GM12864 (cell line): ENCODE data around the gene ANO10.
"Not testable (repeated sequence)": the region's sequence is repeated elsewhere in the genome, so short reads cannot be mapped to it uniquely, and the experiment has no call there.

Experiments
- DNase-seq: peaks from one replicate; pipeline ENCODE4 v3.0.0-alpha.2; 2011; ENCODE audit warnings: low read depth
- H3K4me3 ChIP-seq: 2 replicates; pipeline ENCODE4 v1.5.1; 2011; ENCODE audit warnings: mild to moderate bottlenecking, low read depth, low read length, control low read depth
- CTCF ChIP-seq: IDR thresholded peaks from 2 replicates; pipeline ENCODE4 v1.5.1; 2011; ENCODE audit warnings: low read depth, mild to moderate bottlenecking, moderate library complexity, low read length, control low read depth, inconsistent platforms; ENCODE audit errors: missing control alignments

Gene ANO10

GRCh38 chr3:43559961-43560360 lies 61.9 kb downstream of the ANO10 start:
- no peak for TF ChIP-seq CTCF
- H3K4me3 ChIP-seq, result no peak overlapping the region
- no peak for DNase-seq

DNA sequence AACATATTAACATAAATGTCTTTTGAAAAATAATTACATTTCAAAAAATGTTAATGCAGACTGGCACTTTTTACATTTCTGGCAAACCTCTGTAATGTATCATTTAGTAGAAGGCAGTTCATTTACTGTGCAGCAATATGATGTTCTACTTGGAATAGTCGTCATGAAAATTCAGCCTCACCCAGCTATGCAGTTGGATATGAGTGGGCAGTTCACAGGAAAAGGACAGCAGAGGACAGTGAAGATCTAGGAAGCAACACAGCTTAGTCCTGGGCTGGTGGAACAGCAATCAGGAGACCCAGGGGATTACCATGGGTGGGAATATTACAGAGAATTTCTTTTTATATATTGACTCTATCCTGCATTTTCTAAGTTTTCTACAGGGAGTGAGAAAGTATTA lies 63.6 kb downstream of the ANO10 start:
- no peak overlapping the region for H3K4me3 ChIP-seq
- no peak for TF ChIP-seq CTCF
- DNase-seq, result no peak

DNA sequence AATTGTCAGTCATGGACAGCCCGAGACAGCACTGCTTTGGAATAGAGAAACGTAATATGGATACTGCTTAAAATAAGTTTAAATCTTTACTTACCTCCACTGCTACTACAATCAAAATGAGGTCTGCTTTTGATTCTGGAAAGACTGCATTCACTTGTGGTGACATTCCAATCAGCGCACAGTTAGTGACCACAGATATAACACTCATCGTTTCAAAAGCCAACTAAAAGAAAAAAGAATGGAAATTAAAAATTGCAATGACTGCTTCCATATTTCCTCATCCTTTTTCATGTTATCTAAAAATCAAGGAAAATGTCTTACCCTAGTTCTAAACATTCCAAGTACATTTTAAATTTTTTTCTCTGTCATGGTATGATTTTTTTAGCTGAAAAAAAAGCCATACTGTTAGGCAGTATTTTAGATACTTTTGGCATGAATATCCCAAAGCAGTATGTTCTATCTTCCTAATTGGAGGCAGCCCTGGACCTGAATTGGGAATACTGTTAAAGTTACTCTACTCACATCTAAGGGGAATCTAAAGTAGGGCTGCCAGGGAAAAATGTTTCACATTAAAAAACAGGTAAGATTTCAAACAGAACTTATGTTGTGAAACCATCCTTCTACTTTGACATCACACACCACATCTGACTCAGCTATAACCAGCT lies 72.1 kb downstream of the ANO10 start:
- TF ChIP-seq CTCF, result no peak
- no peak for DNase-seq
- H3K4me3 ChIP-seq, result no peak overlapping the region

DNA sequence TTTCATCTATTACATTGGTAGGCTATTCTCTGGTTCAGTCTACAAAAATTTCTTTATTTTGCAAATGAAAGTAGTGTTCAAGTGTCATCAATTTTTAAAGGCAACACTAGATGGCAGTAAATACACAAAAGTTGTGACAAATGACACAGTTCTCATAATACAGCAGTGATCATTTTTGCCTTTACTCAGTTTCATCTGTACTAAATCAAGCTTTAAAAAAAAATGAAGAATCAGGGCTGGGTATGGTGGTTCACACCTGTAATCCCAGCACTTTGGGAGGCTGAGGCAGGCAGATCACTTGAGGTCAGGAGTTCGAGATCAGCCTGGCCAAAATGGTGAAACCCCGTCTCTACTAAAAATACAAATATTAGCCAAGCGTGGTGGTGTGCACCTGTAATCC lies 77.5 kb downstream of the ANO10 start:
- H3K4me3 ChIP-seq, result not testable (repeated sequence)
- peak; percentile 38 for TF ChIP-seq CTCF
- DNase-seq, result peak; percentile 16

DNA sequence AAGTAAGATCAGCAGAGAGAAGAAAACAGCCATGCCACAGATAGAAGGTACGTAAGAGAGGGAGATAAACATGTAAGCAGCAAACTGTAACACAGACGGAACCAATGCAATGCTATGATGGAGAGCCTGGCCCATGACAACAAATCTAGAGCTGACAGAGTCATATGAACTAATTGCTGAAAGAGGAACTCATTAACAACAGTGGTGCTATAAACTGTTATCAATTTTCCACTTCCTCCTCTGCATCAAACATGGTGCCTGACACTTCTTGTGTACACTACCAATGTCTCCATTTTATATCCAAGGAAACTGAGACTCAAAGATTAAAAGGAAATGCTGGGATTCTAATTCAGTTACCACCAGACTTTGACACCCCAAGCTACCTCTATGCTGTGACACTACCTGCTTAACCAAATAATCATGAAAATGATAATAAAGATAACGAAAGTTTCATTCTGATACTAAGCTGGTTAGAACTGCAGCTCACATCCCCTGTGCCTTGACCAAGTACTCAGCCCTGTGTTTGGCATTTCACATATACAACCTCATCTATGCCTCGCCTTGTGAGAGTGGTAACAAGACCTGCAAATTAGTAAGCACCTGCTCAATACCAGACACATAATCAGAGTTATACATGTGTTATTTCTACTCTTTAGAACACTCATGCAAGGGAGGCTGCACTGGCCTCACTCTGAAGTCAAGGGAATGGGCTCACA lies 79.3 kb downstream of the ANO10 start:
- TF ChIP-seq CTCF, result no peak
- H3K4me3 ChIP-seq, result no peak overlapping the region
- DNase-seq, result no peak

DNA sequence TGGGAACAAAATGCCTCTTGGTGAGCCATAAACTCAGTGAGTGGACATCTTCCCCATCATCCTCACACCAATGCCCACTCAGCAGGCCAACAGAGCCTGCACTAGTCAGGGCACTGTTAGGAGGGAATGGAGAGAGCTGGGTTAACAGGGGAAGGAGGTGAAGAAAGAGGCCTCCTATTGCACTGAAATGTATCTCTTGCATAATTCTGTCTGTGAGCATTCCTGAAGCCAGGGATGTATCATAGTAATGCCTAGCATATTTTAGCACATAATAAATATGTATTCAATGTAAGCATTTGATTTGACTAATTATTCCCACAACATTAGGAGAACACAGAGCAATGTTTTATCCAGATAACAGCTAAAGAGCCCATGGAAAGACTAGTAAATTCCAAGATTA lies 81.2 kb downstream of the ANO10 start:
- H3K4me3 ChIP-seq, result no peak overlapping the region
- TF ChIP-seq CTCF, result no peak
- DNase-seq, result no peak

GRCh38 chr3:43539321-43539720 lies 82.5 kb downstream of the ANO10 start:
- DNase-seq, result no peak
- no peak overlapping the region for H3K4me3 ChIP-seq
- no peak for TF ChIP-seq CTCF
